ENCODE measurements around the gene MKS1. TPM values are rescaled to one million over a fixed set of nuclear protein-coding genes. Genes with fewer than 3 reads are reported as not detected.

Gene MKS1
- total RNA-seq, 4 donors from 2014 or later, result 10.8 to 17.3 (median 14.7) TPM

- H3K4me3 ChIP-seq (ENCODE audit: low read depth, poor library complexity, severe bottlenecking), result no peak overlapping the region
- TF ChIP-seq CTCF (IDR thresholded peaks at IDR 0.05), result no peak
- no peak for TF ChIP-seq POLR2A (IDR thresholded peaks at IDR 0.05)
- no peak for DNase-seq (ENCODE audit: low spot score in 2 of 2)
- 40 to 50% methylated on average over 1 of the region's 1 CpG for WGBS, 2 donors
- intact Hi-C loops (cut with DNase I; ENCODE audit: low total_unique reads), result no loop called here
These were observed 5.3 kb upstream of the MKS1 start for GRCh38 chr17:58224315-58224714.

GRCh38 chr17:58219789-58220183 lies 731 bp upstream of the MKS1 start:
- 59 to 65% methylated on average over 7 of the region's 7 CpGs for WGBS, 2 donors
- intact Hi-C loops (cut with DNase I; ENCODE audit: low total_unique reads), result no loop called here
- DNase-seq (ENCODE audit: low spot score in 2 of 2), result no peak
- TF ChIP-seq CTCF (IDR thresholded peaks at IDR 0.05) (no peak), POLR2A (IDR thresholded peaks at IDR 0.05) (no peak)
- H3K4me3 ChIP-seq (ENCODE audit: low read depth, poor library complexity, severe bottlenecking), result no peak overlapping the region

- no peak overlapping the region for H3K4me3 ChIP-seq (ENCODE audit: low read depth, poor library complexity, severe bottlenecking)
- WGBS, 2 donors, result 86 to 92% methylated on average over 3 of the region's 3 CpGs
- intact Hi-C loops (cut with DNase I; ENCODE audit: low total_unique reads), result no loop called here
- TF ChIP-seq CTCF (IDR thresholded peaks at IDR 0.05) (no peak), POLR2A (IDR thresholded peaks at IDR 0.05) (no peak)
- DNase-seq (ENCODE audit: low spot score in 2 of 2), result no peak
These were observed 1.3 kb downstream of the MKS1 start for GRCh38 chr17:58217766-58218165.

GRCh38 chr17:58215685-58216084 lies 3.4 kb downstream of the MKS1 start:
- intact Hi-C loops (cut with DNase I; ENCODE audit: low total_unique reads), result no loop called here
- H3K4me3 ChIP-seq (ENCODE audit: low read depth, poor library complexity, severe bottlenecking), result no peak overlapping the region
- no peak for DNase-seq (ENCODE audit: low spot score in 2 of 2)
- TF ChIP-seq CTCF (IDR thresholded peaks at IDR 0.05) (no peak), POLR2A (IDR thresholded peaks at IDR 0.05) (no peak)

- intact Hi-C loops (cut with DNase I; ENCODE audit: low total_unique reads), result no loop called here
- WGBS, 2 donors, result 80 to 82% methylated on average over 5 of the region's 5 CpGs
- H3K4me3 ChIP-seq (ENCODE audit: low read depth, poor library complexity, severe bottlenecking), result no peak overlapping the region
- peak in 1 of 2 donors; percentile 17 for DNase-seq (ENCODE audit: low spot score in 2 of 2)
- TF ChIP-seq CTCF (IDR thresholded peaks at IDR 0.05), result no peak
- TF ChIP-seq POLR2A (IDR thresholded peaks at IDR 0.05), result no peak
These were observed 8.1 kb downstream of the MKS1 start for GRCh38 chr17:58210922-58211321.

GRCh38 chr17:58208344-58208743 lies 10.7 kb downstream of the MKS1 start:
- intact Hi-C loops (cut with DNase I; ENCODE audit: low total_unique reads), result no loop called here
- TF ChIP-seq POLR2A (IDR thresholded peaks at IDR 0.05) (no peak), CTCF (IDR thresholded peaks at IDR 0.05) (no peak)
- H3K4me3 ChIP-seq (ENCODE audit: low read depth, poor library complexity, severe bottlenecking), result no peak overlapping the region
- 93 to 98% methylated on average over 5 of the region's 5 CpGs for WGBS, 2 donors
- no peak for DNase-seq (ENCODE audit: low spot score in 2 of 2)
